Ovary (tissue), 9 donors: ENCODE results near the gene OR2AT4. TPM values are rescaled to one million over a fixed set of nuclear protein-coding genes. Genes with fewer than 3 reads are reported as not detected.

Source experiments
- DNase-seq, 5 donors: peaks; one replicate each; pipeline ENCODE4 v3.0.0-alpha.2; 2019 to 2020
- H3K27ac ChIP-seq, 2 donors: fragments of 200-600 bp; one replicate each; pipeline versions ENCODE4 v1.5.1 to v1.8.0; 2019 to 2022
- H3K27me3 ChIP-seq: fragments of 200-600 bp; one replicate; pipeline ENCODE4 v1.8.0; 2022
- H3K36me3 ChIP-seq: fragments of 200-600 bp; sonication (generic); one replicate; pipeline ENCODE4 v1.5.1; 2019
- H3K4me1 ChIP-seq: one replicate; pipeline ENCODE4 v1.8.1; 2013; ENCODE audit warnings: mild to moderate bottlenecking, moderate library complexity; ENCODE audit not compliant: insufficient read depth
- H3K4me3 ChIP-seq: fragments of 200-600 bp; sonication (generic); one replicate; pipeline ENCODE4 v1.5.1; 2017
- H3K9me3 ChIP-seq, 2 donors: fragments of 200-600 bp in 1 of 2; sonication (generic) in 1 of 2; one replicate each; pipeline versions ENCODE4 v1.5.1 to v1.8.1; 2013 to 2019; ENCODE audit warnings: mild to moderate bottlenecking in 1 of 2, moderate library complexity in 1 of 2
- EP300 ChIP-seq: sonication (generic); formaldehyde crosslinking; IDR thresholded peaks from one replicate; pipeline ENCODE4 v1.6.1; 2017; ENCODE audit warnings: antibody characterized with exemption
- POLR2A ChIP-seq: fragments of 450-650 bp; IDR thresholded peaks from one replicate; pipeline ENCODE4 v1.6.1; 2017; ENCODE audit warnings: antibody characterized with exemption, mild to moderate bottlenecking, moderate library complexity
- WGBS, 3 donors: extraction: QIAGEN DNeasy Blood & Tissue Kit in 1 of 3; methylation state at CpG; one replicate each; pipeline versions ENCODE4 v1.1.5 to v1.1.7; 2013 to 2017; 5-methylcytosine and 5-hydroxymethylcytosine counted together
- intact Hi-C, 4 donors: fragments of 100-400 bp; cut with DNase I; formaldehyde crosslinking; loops; one replicate each; pipeline versions ENCODE4 v1.11.0 to v1.15.1; 2022 to 2023
- polyA plus RNA-seq, 2 donors: library from polyadenylated mRNA; stranded (reverse); fragments of 200-250 nt in 1 of 2; fragments of 350-450 nt in 1 of 2; fragmentation: Illumina TruSeq in 1 of 2; extraction: RNeasy Lipid Tissue Mini Kit (QIAGEN cat#74804) in 1 of 2; gene quantifications; one replicate each; pipeline ENCODE4 v1.2.3, GENCODE V29; 2013 to 2014
- total RNA-seq, 7 donors: library from RNA; depleted of rRNA in 2 of 7; stranded (reverse); fragments of >200 nt in 2 of 7; fragmentation: NEBNext Ultra II Directional in 3 of 7; extraction: Animal tissue kit (Norgen Biotek cat#: 25700) in 3 of 7; gene quantifications; one replicate each; pipeline versions ENCODE4 v1.1.0 to v1.2.4, GENCODE V29; 2016 to 2023
- TF ChIP-seq, protein P1 (sequence below), 3 donors: fragments of 450-650 bp in 2 of 3; fragments of 200-600 bp in 1 of 3; IDR thresholded peaks; one replicate each; pipeline versions ENCODE4 v1.5.1 to v1.8.0; 2016 to 2022; ENCODE audit warnings: antibody characterized with exemption in 3 of 3, mild to moderate bottlenecking in 1 of 3
- donor health status: DM: no; HTN: no; CAD: no; lungs with moderate emphysema.
- donor health status: DM: no; HTN: no; CAD: no.
- donor health status: Bipolar disorder and iron deficiency.
- donor health status: DM: yes; HTN: yes; CAD: no.
- donor health status: DM: no; HTN: no; CAD: no.
- donor health status: DM: yes; HTN: yes; CAD: no.

Gene OR2AT4
- total and polyA plus RNA-seq, 9 donors: 0.02 TPM; not detected in 8

DNA sequence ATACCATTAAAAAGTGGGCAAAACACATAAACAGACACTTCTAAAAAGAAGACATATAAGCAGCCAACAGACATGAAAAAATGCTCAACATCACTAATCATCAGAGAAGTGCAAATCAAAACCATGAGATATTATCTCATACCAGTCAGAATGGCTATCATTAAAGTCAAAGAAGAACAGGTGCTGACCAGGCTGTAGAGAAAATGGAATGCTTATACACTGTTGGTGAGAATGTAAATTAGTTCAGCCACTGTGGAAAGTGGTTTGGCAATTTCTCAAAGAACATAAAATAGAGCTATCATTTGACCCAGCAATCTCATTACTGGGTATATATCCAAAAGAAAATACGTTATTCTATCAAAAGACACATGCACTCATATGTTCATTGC is 13.5 kb downstream of the OR2AT4 start:
- Histone ChIP-seq H3K4me3 (no peak overlapping the region), H3K36me3 (no peaks in the 10 kb centered on the region), H3K27ac (no peak overlapping the region), H3K9me3 (no peaks in the 10 kb centered on the region), H3K27me3 (no peaks in the 10 kb centered on the region), H3K4me1 (no peaks in the 10 kb centered on the region)
- intact Hi-C loops: no loop called here
- no peak for DNase-seq
- WGBS, 3 donors: 26 to 39% (median 30%) methylated on average over 1 of the region's 1 CpG
- TF ChIP-seq EP300 (no peak), POLR2A (no peak)
- TF ChIP-seq, protein P1, sequence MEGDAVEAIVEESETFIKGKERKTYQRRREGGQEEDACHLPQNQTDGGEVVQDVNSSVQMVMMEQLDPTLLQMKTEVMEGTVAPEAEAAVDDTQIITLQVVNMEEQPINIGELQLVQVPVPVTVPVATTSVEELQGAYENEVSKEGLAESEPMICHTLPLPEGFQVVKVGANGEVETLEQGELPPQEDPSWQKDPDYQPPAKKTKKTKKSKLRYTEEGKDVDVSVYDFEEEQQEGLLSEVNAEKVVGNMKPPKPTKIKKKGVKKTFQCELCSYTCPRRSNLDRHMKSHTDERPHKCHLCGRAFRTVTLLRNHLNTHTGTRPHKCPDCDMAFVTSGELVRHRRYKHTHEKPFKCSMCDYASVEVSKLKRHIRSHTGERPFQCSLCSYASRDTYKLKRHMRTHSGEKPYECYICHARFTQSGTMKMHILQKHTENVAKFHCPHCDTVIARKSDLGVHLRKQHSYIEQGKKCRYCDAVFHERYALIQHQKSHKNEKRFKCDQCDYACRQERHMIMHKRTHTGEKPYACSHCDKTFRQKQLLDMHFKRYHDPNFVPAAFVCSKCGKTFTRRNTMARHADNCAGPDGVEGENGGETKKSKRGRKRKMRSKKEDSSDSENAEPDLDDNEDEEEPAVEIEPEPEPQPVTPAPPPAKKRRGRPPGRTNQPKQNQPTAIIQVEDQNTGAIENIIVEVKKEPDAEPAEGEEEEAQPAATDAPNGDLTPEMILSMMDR (IDR thresholded peaks at IDR 0.05): no peak

DNA sequence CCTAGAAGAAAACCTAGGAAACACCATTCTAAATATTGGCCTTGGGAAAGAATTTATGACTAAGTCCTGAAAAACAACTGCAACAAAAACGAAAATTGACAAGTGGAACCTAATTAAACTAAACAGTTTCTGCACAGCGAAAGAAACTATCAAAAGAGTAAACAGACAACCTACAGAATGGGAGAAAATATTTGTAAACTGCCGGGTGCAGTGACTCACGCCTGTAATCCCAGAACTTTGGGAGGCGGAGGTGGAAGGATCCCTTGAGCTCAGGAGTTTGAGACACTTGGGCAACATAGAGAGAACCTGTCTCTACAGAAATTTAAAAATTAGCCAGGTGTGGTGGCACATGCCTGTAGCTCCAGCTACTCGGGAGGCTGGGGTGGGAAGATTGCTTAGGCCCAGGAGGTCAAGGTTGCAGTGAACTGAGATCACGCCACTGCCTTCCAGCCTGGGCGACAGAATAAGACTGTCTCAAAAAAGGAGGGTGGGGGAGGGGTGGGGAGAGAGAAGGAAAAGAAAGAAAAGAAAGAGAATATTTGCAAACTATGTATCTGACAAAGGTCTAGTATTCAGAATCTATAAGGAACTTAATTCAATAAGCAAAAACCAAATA is 14.0 kb downstream of the OR2AT4 start:
- H3K9me3 ChIP-seq: no peaks in the 10 kb centered on the region
- DNase-seq: no peak
- 56 to 69% (median 60%) methylated on average over 8 of the region's 8 CpGs for WGBS, 3 donors

DNA sequence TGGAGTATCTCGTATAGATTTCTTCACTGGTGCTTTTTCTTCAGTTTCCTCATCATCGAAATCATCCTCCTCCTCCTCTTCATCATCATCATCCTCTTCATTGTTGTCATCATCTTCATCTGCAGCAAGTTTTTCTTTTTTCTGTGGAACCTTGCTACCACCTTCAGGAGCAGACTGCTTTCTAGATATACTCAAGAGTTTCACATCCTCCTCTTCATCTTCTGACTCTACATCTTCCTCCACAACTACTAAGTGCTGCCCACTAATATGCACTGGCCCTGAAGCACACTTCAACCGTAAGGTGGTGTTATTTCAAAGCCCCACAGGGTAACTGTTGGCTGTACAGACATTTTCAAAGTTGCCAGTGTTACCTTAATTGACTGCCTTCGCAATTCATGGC is 17.1 kb downstream of the OR2AT4 start:
- DNase-seq: no peak
- no peak overlapping the region for H3K4me3 ChIP-seq
- no peaks in the 10 kb centered on the region for H3K4me1 ChIP-seq
- H3K9me3 ChIP-seq: no peaks in the 10 kb centered on the region
- WGBS, 3 donors: 80 to 87% (median 82%) methylated on average over 4 of the region's 4 CpGs
- H3K36me3 ChIP-seq: no peaks in the 10 kb centered on the region
- no peak for TF ChIP-seq POLR2A
- TF ChIP-seq EP300: no peak
- TF ChIP-seq, protein P1 (IDR thresholded peaks at IDR 0.05): no peak
- intact Hi-C loops: no loop called here
- no peaks in the 10 kb centered on the region for H3K27me3 ChIP-seq
- H3K27ac ChIP-seq: no peak overlapping the region

More for the DNA sequence above, 14.0 kb downstream of the OR2AT4 start:
- Histone ChIP-seq H3K27ac (no peak overlapping the region), H3K4me3 (no peak overlapping the region), H3K27me3 (no peaks in the 10 kb centered on the region), H3K36me3 (no peaks in the 10 kb centered on the region), H3K4me1 (no peaks in the 10 kb centered on the region)
- TF ChIP-seq EP300: no peak
- no peak for TF ChIP-seq POLR2A
- TF ChIP-seq, protein P1 (IDR thresholded peaks at IDR 0.05): no peak
- intact Hi-C loops: no loop called here

DNA sequence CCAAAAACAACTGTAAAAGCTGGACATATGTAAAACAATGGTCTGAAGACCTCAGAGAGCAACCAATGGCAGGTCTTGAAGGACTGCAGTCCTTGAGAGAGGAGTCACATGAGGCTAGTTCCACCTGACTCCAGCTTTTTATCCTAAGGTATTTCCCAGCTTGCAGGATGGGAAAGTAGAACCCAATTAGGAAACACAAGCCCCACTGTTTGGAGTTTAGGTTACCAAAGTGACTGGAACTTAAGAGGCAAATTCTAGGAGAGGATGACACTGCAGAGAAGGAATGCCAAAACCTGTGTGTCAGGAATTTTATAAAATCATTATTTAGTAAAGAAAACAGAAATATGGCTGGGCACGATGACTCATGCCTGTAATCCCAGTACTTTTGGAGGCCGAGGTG is 18.4 kb downstream of the OR2AT4 start:
- TF ChIP-seq, protein P1 (IDR thresholded peaks at IDR 0.05): no peak
- TF ChIP-seq POLR2A (no peak), EP300 (no peak)

More for the DNA sequence above, 18.4 kb downstream of the OR2AT4 start:
- Histone ChIP-seq H3K36me3 (no peaks in the 10 kb centered on the region), H3K27me3 (no peaks in the 10 kb centered on the region), H3K4me3 (no peak overlapping the region), H3K4me1 (no peaks in the 10 kb centered on the region), H3K27ac (no peak overlapping the region), H3K9me3 (no peaks in the 10 kb centered on the region)
- intact Hi-C loops: no loop called here
- WGBS, 3 donors: 74 to 77% (median 74%) methylated on average over 2 of the region's 2 CpGs
- no peak for DNase-seq
